ENCODE data around the gene PACSIN2.
"Not testable (repeated sequence)": the region's sequence is repeated elsewhere in the genome, so short reads cannot be mapped to it uniquely, and the experiment has no call there.

PACSIN2 gene

GRCh38 chr22:42977569-42977968 is 37.4 kb downstream of the PACSIN2 start:
- TF ChIP-seq, protein P1, sequence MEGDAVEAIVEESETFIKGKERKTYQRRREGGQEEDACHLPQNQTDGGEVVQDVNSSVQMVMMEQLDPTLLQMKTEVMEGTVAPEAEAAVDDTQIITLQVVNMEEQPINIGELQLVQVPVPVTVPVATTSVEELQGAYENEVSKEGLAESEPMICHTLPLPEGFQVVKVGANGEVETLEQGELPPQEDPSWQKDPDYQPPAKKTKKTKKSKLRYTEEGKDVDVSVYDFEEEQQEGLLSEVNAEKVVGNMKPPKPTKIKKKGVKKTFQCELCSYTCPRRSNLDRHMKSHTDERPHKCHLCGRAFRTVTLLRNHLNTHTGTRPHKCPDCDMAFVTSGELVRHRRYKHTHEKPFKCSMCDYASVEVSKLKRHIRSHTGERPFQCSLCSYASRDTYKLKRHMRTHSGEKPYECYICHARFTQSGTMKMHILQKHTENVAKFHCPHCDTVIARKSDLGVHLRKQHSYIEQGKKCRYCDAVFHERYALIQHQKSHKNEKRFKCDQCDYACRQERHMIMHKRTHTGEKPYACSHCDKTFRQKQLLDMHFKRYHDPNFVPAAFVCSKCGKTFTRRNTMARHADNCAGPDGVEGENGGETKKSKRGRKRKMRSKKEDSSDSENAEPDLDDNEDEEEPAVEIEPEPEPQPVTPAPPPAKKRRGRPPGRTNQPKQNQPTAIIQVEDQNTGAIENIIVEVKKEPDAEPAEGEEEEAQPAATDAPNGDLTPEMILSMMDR (IDR thresholded peaks at IDR 0.05) = no peak
- DNase-seq = no peak
- peaks cover 16% of the 10 kb centered on the region for H3K9me3 Mint-ChIP-seq
- H3K27ac Mint-ChIP-seq = peak overlapping the region; percentile 12
- peaks cover 54% of the 10 kb centered on the region for H3K4me1 Mint-ChIP-seq
- H3K4me3 Mint-ChIP-seq = no peak overlapping the region
- H3K36me3 Mint-ChIP-seq (ENCODE audit: low read depth) = peaks cover 16% of the 10 kb centered on the region
- no peaks in the 10 kb centered on the region for H3K27me3 Mint-ChIP-seq (ENCODE audit: low read depth, poor library complexity)

DNA sequence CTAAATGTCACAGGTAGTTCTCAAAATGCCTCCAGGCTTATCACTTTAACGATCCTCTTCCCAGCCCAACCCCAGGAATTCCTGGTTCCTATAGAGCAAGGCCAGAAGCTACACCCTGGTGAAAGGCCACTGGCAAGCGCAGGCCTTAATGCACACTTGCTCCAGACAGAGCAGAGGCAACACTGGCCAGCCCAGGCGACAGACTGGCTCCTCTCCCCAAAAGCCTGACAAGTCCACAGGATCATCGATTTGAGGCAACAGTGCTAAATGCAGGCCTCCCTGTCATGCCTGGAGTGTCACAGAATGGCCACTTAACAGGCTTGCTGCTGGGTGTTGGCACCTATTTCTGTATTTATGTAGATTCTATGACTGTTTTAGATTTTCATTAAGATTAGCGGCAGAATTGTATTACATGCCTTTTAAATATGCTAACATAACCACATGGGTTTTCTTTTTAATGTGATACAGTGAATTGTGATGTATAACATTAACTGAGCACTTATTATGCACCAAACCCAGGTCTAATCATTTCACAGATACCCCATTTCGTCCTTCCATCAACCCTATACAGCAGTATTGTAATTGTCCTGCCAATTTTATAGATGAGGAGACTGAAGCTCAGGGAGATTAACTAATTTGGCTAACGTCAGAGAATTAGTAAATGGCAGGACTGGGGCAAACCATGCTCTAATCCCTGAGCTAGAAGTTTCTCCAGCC is 38.6 kb downstream of the PACSIN2 start:
- TF ChIP-seq, protein P1 (IDR thresholded peaks at IDR 0.05) = no peak
- H3K4me1 Mint-ChIP-seq = peaks cover 60% of the 10 kb centered on the region
- H3K27me3 Mint-ChIP-seq (ENCODE audit: low read depth, poor library complexity) = no peaks in the 10 kb centered on the region

GRCh38 chr22:42974223-42974622 is 40.7 kb downstream of the PACSIN2 start:
- TF ChIP-seq, protein P1 (IDR thresholded peaks at IDR 0.05) = no peak
- no peak for DNase-seq
- no peak overlapping the region for H3K4me3 Mint-ChIP-seq
- peaks cover 54% of the 10 kb centered on the region for H3K4me1 Mint-ChIP-seq
- H3K27ac Mint-ChIP-seq = peak overlapping the region; percentile 80
- H3K9me3 Mint-ChIP-seq = peaks cover 37% of the 10 kb centered on the region
- peaks cover 37% of the 10 kb centered on the region for H3K36me3 Mint-ChIP-seq (ENCODE audit: low read depth)
- H3K27me3 Mint-ChIP-seq (ENCODE audit: low read depth, poor library complexity) = no peaks in the 10 kb centered on the region

More for the DNA sequence above, 38.6 kb downstream of the PACSIN2 start:
- Mint-ChIP-seq H3K4me3 (no peak overlapping the region), H3K9me3 (peaks cover 24% of the 10 kb centered on the region), H3K36me3 (ENCODE audit: low read depth) (peaks cover 25% of the 10 kb centered on the region), H3K27ac (no peak overlapping the region)
- DNase-seq = no peak

DNA sequence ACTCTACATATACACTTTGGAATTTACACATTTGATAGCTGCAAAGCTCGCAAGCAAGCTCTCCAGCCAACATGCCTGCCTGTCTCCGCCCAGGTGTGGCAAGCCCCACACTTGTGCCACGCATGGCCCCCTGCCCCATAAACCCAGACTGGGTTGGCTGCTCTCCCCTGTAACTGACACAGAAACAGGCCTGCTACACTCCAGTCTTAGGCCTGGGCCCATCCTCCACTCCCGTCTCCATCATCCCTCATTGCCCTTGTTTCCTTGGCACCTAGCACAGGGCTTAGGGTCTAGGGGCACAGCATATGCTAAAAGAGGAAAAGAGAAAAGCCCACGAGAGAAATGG is 41.4 kb downstream of the PACSIN2 start:
- Mint-ChIP-seq H3K9me3 (peaks cover 38% of the 10 kb centered on the region), H3K4me3 (peak overlapping the region; percentile 30), H3K27ac (peak overlapping the region; percentile 85), H3K4me1 (peaks cover 48% of the 10 kb centered on the region), H3K36me3 (ENCODE audit: low read depth) (peaks cover 41% of the 10 kb centered on the region), H3K27me3 (ENCODE audit: low read depth, poor library complexity) (no peaks in the 10 kb centered on the region)
- TF ChIP-seq, protein P1 (IDR thresholded peaks at IDR 0.05) = no peak
- no peak for DNase-seq

- peaks cover 42% of the 10 kb centered on the region for H3K4me1 Mint-ChIP-seq
- peaks cover 47% of the 10 kb centered on the region for H3K36me3 Mint-ChIP-seq (ENCODE audit: low read depth)
- H3K27ac Mint-ChIP-seq = peak overlapping the region; percentile 85
- TF ChIP-seq, protein P1 (IDR thresholded peaks at IDR 0.05) = no peak
- no peak overlapping the region for H3K4me3 Mint-ChIP-seq
- no peaks in the 10 kb centered on the region for H3K27me3 Mint-ChIP-seq (ENCODE audit: low read depth, poor library complexity)
- DNase-seq = no peak
- peaks cover 44% of the 10 kb centered on the region for H3K9me3 Mint-ChIP-seq
These were observed 42.1 kb downstream of the PACSIN2 start for GRCh38 chr22:42972649-42973535.

- not testable (repeated sequence) for DNase-seq; H3K27me3 Mint-ChIP-seq (ENCODE audit: low read depth, poor library complexity); H3K27ac Mint-ChIP-seq; H3K4me3 Mint-ChIP-seq
- H3K36me3 Mint-ChIP-seq (ENCODE audit: low read depth) = peaks cover 59% of the 10 kb centered on the region
- peaks cover 37% of the 10 kb centered on the region for H3K4me1 Mint-ChIP-seq
- H3K9me3 Mint-ChIP-seq = peaks cover 45% of the 10 kb centered on the region
These were observed 43.5 kb downstream of the PACSIN2 start for GRCh38 chr22:42971473-42971860.

All from nephron progenitor cell (in vitro differentiated cells).